ENCODE results near the gene ARHGEF39.

ARHGEF39 gene

GRCh38 chr9:35658137-35658967 is 6.6 kb downstream of the ARHGEF39 start, which contains the start of gene CCDC107:
TSS of gene CCDC107 (plus strand) at chr9:35658292. CDS start at chr9:35658380, 88 bp downstream.
- ATAC-seq, result peak; percentile 70
- TF ChIP-seq ARNTL (CRISPR knock-in tag; IDR thresholded peaks at IDR 0.05; ENCODE audit: borderline replicate concordance, low read depth) (0 out of 2 replicates have a peak, but pooled peaks have one; percentile 12), ZNF8 (CRISPR knock-in tag; IDR thresholded peaks at IDR 0.05) (no peak), TOX (CRISPR knock-in tag; IDR thresholded peaks at IDR 0.05; ENCODE audit: borderline replicate concordance) (no peak), GLIS3 (CRISPR knock-in tag; IDR thresholded peaks at IDR 0.05) (no peak; the same call in 1 of the 2 replicates), ZFP3 (CRISPR knock-in tag; IDR thresholded peaks at IDR 0.05) (0 out of 2 replicates have a peak, but pooled peaks have one; percentile 49)
- TF ChIP-seq, protein P1, sequence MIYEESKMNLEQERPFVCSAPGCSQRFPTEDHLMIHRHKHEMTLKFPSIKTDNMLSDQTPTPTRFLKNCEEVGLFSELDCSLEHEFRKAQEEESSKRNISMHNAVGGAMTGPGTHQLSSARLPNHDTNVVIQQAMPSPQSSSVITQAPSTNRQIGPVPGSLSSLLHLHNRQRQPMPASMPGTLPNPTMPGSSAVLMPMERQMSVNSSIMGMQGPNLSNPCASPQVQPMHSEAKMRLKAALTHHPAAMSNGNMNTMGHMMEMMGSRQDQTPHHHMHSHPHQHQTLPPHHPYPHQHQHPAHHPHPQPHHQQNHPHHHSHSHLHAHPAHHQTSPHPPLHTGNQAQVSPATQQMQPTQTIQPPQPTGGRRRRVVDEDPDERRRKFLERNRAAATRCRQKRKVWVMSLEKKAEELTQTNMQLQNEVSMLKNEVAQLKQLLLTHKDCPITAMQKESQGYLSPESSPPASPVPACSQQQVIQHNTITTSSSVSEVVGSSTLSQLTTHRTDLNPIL (CRISPR knock-in tag; IDR thresholded peaks at IDR 0.05; ENCODE audit: low read depth), result no peak

DNA sequence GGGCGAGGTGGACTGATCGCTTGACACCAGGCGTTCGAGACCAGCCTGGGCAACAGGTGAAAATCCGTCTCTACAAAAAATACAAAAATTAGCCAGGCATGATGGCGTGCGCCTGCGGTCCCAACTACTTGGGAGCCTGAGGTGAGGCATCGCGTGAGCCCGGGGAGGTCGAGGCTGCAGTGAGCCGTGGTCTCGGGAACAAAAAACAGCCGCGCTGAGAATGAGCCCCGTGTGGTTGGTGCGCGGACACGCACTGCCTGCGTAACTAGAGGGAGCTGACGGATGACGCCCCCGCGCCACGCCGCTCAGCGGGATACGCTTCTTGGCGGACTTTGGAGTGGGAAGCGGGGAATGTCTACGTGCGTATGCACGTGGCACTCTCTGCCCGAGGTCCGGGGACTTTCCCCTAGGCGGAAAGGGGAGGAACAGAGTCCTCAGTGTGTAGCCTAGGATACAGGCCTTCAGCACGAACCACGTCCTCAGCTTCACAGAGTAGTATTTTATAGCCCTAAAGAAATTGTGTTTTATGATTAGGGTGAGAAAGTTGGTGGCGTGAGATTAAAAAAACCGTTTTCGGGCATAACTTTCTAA is 7.4 kb downstream of the ARHGEF39 start, which contains the start of gene RMRP:
Gene RMRP, minus strand, starts transcription at position 474 of the 591 bp plus-strand sequence.
- TF ChIP-seq, protein P1 (CRISPR knock-in tag; IDR thresholded peaks at IDR 0.05; ENCODE audit: low read depth), result no peak
- TF ChIP-seq CSDC2 (CRISPR knock-in tag; IDR thresholded peaks at IDR 0.05) (no peak), TCF4 (CRISPR knock-in tag; IDR thresholded peaks at IDR 0.05; ENCODE audit: borderline replicate concordance) (no peak; the same call in 1 of the 2 replicates), ZFP3 (CRISPR knock-in tag; IDR thresholded peaks at IDR 0.05) (peak; percentile 39; the same call in 1 of the 2 replicates), RARB (CRISPR knock-in tag; IDR thresholded peaks at IDR 0.05) (no peak), SNAI2 (CRISPR knock-in tag; IDR thresholded peaks at IDR 0.05) (0 out of 2 replicates have a peak, but pooled peaks have one; percentile 43), OSR1 (CRISPR knock-in tag; IDR thresholded peaks at IDR 0.05) (no peak), TOX (CRISPR knock-in tag; IDR thresholded peaks at IDR 0.05; ENCODE audit: borderline replicate concordance) (no peak), GLIS3 (CRISPR knock-in tag; IDR thresholded peaks at IDR 0.05) (no peak), PPARA (CRISPR knock-in tag; IDR thresholded peaks at IDR 0.05; ENCODE audit: borderline replicate concordance) (no peak), ESRRG (CRISPR knock-in tag; IDR thresholded peaks at IDR 0.05) (no peak), TSHZ2 (CRISPR knock-in tag; IDR thresholded peaks at IDR 0.05) (no peak), ZNF565 (CRISPR knock-in tag; conservative IDR thresholded peaks at IDR 0.05; ENCODE audit: low read depth) (no peak), ZFP30 (CRISPR knock-in tag; IDR thresholded peaks at IDR 0.05) (no peak), CSRNP3 (CRISPR knock-in tag; IDR thresholded peaks at IDR 0.05) (no peak), ZNF8 (CRISPR knock-in tag; IDR thresholded peaks at IDR 0.05) (no peak)
- TF ChIP-seq, protein P2, sequence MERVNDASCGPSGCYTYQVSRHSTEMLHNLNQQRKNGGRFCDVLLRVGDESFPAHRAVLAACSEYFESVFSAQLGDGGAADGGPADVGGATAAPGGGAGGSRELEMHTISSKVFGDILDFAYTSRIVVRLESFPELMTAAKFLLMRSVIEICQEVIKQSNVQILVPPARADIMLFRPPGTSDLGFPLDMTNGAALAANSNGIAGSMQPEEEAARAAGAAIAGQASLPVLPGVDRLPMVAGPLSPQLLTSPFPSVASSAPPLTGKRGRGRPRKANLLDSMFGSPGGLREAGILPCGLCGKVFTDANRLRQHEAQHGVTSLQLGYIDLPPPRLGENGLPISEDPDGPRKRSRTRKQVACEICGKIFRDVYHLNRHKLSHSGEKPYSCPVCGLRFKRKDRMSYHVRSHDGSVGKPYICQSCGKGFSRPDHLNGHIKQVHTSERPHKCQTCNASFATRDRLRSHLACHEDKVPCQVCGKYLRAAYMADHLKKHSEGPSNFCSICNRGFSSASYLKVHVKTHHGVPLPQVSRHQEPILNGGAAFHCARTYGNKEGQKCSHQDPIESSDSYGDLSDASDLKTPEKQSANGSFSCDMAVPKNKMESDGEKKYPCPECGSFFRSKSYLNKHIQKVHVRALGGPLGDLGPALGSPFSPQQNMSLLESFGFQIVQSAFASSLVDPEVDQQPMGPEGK (CRISPR knock-in tag; IDR thresholded peaks at IDR 0.05; ENCODE audit: borderline replicate concordance), result no peak
- TF ChIP-seq, protein P3, sequence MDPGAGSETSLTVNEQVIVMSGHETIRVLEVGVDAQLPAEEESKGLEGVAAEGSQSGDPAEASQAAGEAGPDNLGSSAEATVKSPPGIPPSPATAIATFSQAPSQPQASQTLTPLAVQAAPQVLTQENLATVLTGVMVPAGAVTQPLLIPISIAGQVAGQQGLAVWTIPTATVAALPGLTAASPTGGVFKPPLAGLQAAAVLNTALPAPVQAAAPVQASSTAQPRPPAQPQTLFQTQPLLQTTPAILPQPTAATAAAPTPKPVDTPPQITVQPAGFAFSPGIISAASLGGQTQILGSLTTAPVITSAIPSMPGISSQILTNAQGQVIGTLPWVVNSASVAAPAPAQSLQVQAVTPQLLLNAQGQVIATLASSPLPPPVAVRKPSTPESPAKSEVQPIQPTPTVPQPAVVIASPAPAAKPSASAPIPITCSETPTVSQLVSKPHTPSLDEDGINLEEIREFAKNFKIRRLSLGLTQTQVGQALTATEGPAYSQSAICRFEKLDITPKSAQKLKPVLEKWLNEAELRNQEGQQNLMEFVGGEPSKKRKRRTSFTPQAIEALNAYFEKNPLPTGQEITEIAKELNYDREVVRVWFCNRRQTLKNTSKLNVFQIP (CRISPR knock-in tag; IDR thresholded peaks at IDR 0.05; ENCODE audit: borderline replicate concordance, low read depth), result no peak
- ATAC-seq, result peak; percentile 95
